GM23338 (cell line): Measurements from ENCODE around the gene LCN10. TPM values are rescaled to one million over a fixed set of nuclear protein-coding genes. Genes with fewer than 3 reads are reported as not detected.

Experiments used
- ATAC-seq: fragments of 200-7000 bp; cut with Tn5 transposase; 3 replicates; pipeline ENCODE4 v1.9.1; 2020
- DNase-seq: peaks from one replicate; pipeline ENCODE4 v3.0.0-alpha.2; 2015; ENCODE audit warnings: low spot score
- H2AFZ ChIP-seq: fragments of 200-600 bp; sonication (generic); 2 replicates; pipeline ENCODE4 v1.8.0; 2016; ENCODE audit warnings: antibody characterized with exemption, mild to moderate bottlenecking, moderate library complexity
- H3F3A ChIP-seq: fragments of 200-600 bp; sonication (generic); replicated peaks from 2 replicates; pipeline ENCODE4 v1.8.0; 2017; ENCODE audit warnings: antibody characterized with exemption, mixed run types, low read depth
- H3K27ac ChIP-seq: fragments of 200-600 bp; sonication (generic); 2 replicates; pipeline ENCODE4 v1.6.1; 2016; ENCODE audit warnings: low read depth
- H3K27me3 ChIP-seq: fragments of 200-600 bp; sonication (generic); 2 replicates; pipeline ENCODE4 v1.8.0; 2016; ENCODE audit warnings: mild to moderate bottlenecking, mixed run types, moderate library complexity; ENCODE audit not compliant: insufficient read depth
- H3K36me3 ChIP-seq: fragments of 200-600 bp; sonication (generic); 2 replicates; pipeline ENCODE4 v1.8.0; 2016; ENCODE audit warnings: mild to moderate bottlenecking; ENCODE audit not compliant: insufficient read depth
- H3K4me1 ChIP-seq: fragments of 200-600 bp; sonication (generic); 2 replicates; pipeline ENCODE4 v1.8.0; 2016; ENCODE audit warnings: mild to moderate bottlenecking, moderate library complexity; ENCODE audit not compliant: insufficient read depth
- H3K4me2 ChIP-seq: fragments of 200-600 bp; sonication (generic); 2 replicates; pipeline ENCODE4 v1.7.1; 2017; ENCODE audit warnings: mixed run types
- H3K4me3 ChIP-seq: fragments of 200-600 bp; sonication (generic); 2 replicates; pipeline ENCODE4 v1.6.1; 2016; ENCODE audit warnings: mixed run types
- H3K79me2 ChIP-seq: fragments of 200-600 bp; sonication (generic); replicated peaks from 2 replicates; pipeline ENCODE4 v1.8.0; 2017; ENCODE audit warnings: mild to moderate bottlenecking; ENCODE audit not compliant: insufficient read depth
- H3K9me2 ChIP-seq: fragments of 200-600 bp; sonication (generic); 2 replicates; pipeline ENCODE4 v1.8.0; 2017; ENCODE audit not compliant: insufficient read depth
- H4K20me1 ChIP-seq: fragments of 200-600 bp; sonication (generic); replicated peaks from 2 replicates; pipeline ENCODE4 v1.8.0; 2017; ENCODE audit warnings: mild to moderate bottlenecking; ENCODE audit not compliant: insufficient read depth
- H3K27ac Mint-ChIP-seq: 2 replicates; pipeline ENCODE4 v1.8.0; 2020; ENCODE audit warnings: inconsistent platforms, mild to moderate bottlenecking, moderate library complexity, mixed read lengths
- H3K27me3 Mint-ChIP-seq: 3 replicates; pipeline ENCODE4 v1.8.0; 2022; ENCODE audit warnings: low read depth, mild to moderate bottlenecking, moderate library complexity, mixed read lengths, inconsistent platforms; ENCODE audit not compliant: insufficient read depth, poor library complexity
- H3K36me3 Mint-ChIP-seq: 3 replicates; pipeline ENCODE4 v1.8.0; 2021; ENCODE audit warnings: low read depth, mild to moderate bottlenecking, inconsistent platforms, moderate library complexity, mixed read lengths
- H3K4me1 Mint-ChIP-seq: 3 replicates; pipeline ENCODE4 v1.8.0; 2020; ENCODE audit warnings: mild to moderate bottlenecking, inconsistent platforms, mixed read lengths
- H3K4me3 Mint-ChIP-seq: 3 replicates; pipeline ENCODE4 v1.8.0; 2021; ENCODE audit warnings: moderate library complexity, mild to moderate bottlenecking, inconsistent platforms, mixed read lengths
- H3K9me3 Mint-ChIP-seq: 3 replicates; pipeline ENCODE4 v1.8.0; 2020; ENCODE audit warnings: moderate library complexity, mild to moderate bottlenecking, inconsistent platforms, mixed read lengths
- CREB1 ChIP-seq: fragments of 250-450 bp; sonication (Bioruptor Pico); IDR thresholded peaks from 2 replicates; pipeline ENCODE4 v1.5.0; 2020; ENCODE audit warnings: low read depth, mild to moderate bottlenecking, moderate library complexity
- EZH2 ChIP-seq: fragments of 200-600 bp; sonication (generic); IDR thresholded peaks from one replicate; pipeline ENCODE4 v1.8.0; 2017; ENCODE audit warnings: antibody characterized with exemption, mild to moderate bottlenecking, low read depth; ENCODE audit not compliant: unreplicated experiment
- EZH2phosphoT487 ChIP-seq: fragments of 200-600 bp; sonication (generic); IDR thresholded peaks from one replicate; pipeline ENCODE4 v1.8.1; 2018; ENCODE audit warnings: antibody characterized with exemption; ENCODE audit not compliant: unreplicated experiment
- JUNB ChIP-seq: IDR thresholded peaks from one replicate; pipeline ENCODE4 v1.6.1; 2016; ENCODE audit warnings: antibody characterized with exemption; ENCODE audit not compliant: unreplicated experiment
- NANOG ChIP-seq: IDR thresholded peaks from 2 replicates; pipeline ENCODE4 v1.6.1; 2016; ENCODE audit warnings: antibody characterized with exemption, borderline replicate concordance
- POLR2AphosphoS5 ChIP-seq: IDR thresholded peaks from 2 replicates; pipeline ENCODE4 v1.6.1; 2016; ENCODE audit warnings: antibody characterized with exemption, low read depth
- STAT1 ChIP-seq: IDR thresholded peaks from one replicate; pipeline ENCODE4 v1.6.1; 2016; ENCODE audit warnings: antibody characterized with exemption; ENCODE audit not compliant: unreplicated experiment
- ZNF114 ChIP-seq: fragments of 250-450 bp; sonication (Bioruptor Pico); IDR thresholded peaks from 2 replicates; pipeline ENCODE4 v1.5.0; 2020; ENCODE audit warnings: mild to moderate bottlenecking, moderate library complexity
- ZNF331 ChIP-seq: fragments of 250-450 bp; sonication (Bioruptor Pico); IDR thresholded peaks from 2 replicates; pipeline ENCODE4 v1.5.0; 2020; ENCODE audit warnings: low read depth, mild to moderate bottlenecking, moderate library complexity
- polyA plus RNA-seq: library from polyadenylated mRNA; unstranded; fragments of >200 nt; fragmentation: Nextera tagmentation; extraction: Ambion mirVana; gene quantifications from 2 replicates; pipeline ENCODE4 v1.2.1, GENCODE V29; 2016
- total RNA-seq: library from RNA; depleted of rRNA; stranded (reverse); fragments of >200 nt; shearing (Covaris generic); gene quantifications from 2 replicates; pipeline ENCODE4 v1.2.3, GENCODE V29; 2014
- TF ChIP-seq, protein P1 (sequence below): fragments of 250-450 bp; sonication (Bioruptor Pico); IDR thresholded peaks from 2 replicates; pipeline ENCODE4 v1.5.0; 2020; ENCODE audit warnings: mild to moderate bottlenecking, moderate library complexity
- TF ChIP-seq, protein P2 (sequence below): IDR thresholded peaks from 2 replicates; pipeline ENCODE4 v1.6.1; 2016; ENCODE audit warnings: antibody characterized with exemption
- TF ChIP-seq, protein P3 (sequence below): IDR thresholded peaks from one replicate; pipeline ENCODE4 v1.6.1; 2018; ENCODE audit warnings: antibody characterized with exemption; ENCODE audit not compliant: unreplicated experiment
- TF ChIP-seq, protein P4 (sequence below), 2 experiments: fragments of 200-600 bp in 1 of 2; sonication (generic) in 1 of 2; conservative IDR thresholded peaks; 2 replicates each; pipeline versions ENCODE4 v1.5.1 to v1.6.1; 2016 to 2017; ENCODE audit warnings: antibody characterized with exemption in 2 of 2, low read depth in 2 of 2, mild to moderate bottlenecking in 2 of 2, moderate library complexity in 1 of 2

The LCN10 gene
- total and polyA plus RNA-seq, 2 experiments from 2014 or later: 0.45 to 0.74 TPM

DNA sequence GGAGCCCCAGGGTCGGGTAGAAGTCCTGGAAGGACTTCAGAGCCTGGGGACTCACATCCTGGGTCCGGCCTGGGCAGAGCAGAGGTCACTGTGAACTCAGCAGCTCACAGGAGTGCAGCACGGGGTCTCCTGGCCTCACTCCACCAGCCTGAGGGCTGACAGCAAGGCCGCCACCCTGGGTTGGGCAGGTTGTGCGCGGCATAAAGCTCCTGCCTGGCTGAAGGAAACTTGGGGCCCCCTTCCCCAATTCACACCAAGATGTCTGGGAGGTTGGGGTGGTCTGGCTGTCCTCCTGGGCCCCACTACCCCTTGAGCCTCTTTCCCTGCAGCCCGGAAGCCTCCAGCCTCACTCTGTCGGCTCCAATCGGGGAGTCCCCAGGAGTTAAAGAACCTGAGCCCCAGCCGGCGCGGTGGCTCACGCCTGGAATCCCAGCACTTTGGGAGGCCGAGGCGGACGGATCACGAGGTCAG, 19.5 kb upstream of the LCN10 start:
- Histone ChIP-seq H3K4me1 (no peaks in the 10 kb centered on the region), H3K4me3 (no peak overlapping the region), H2AFZ (no peak overlapping the region), H3K9me2 (no peaks in the 10 kb centered on the region), H3K79me2 (no peaks in the 10 kb centered on the region), H3K4me2 (peak overlapping the region; percentile 55; the same call in 1 of the 2 replicates), H3K27me3 (no peaks in the 10 kb centered on the region), H3K27ac (no peak overlapping the region), H4K20me1 (no peaks in the 10 kb centered on the region), H3F3A (0 out of 2 replicates have a peak, but pooled peaks cover 5% of the 10 kb centered on the region), H3K36me3 (no peaks in the 10 kb centered on the region)
- Mint-ChIP-seq H3K4me1 (peaks cover 13% of the 10 kb centered on the region), H3K9me3 (peaks cover 8% of the 10 kb centered on the region), H3K27ac (no peak overlapping the region), H3K4me3 (no peak overlapping the region), H3K27me3 (peaks cover 5% of the 10 kb centered on the region), H3K36me3 (peaks cover 3% of the 10 kb centered on the region; the same call in 2 of the 3 replicates)
- TF ChIP-seq, protein P1, sequence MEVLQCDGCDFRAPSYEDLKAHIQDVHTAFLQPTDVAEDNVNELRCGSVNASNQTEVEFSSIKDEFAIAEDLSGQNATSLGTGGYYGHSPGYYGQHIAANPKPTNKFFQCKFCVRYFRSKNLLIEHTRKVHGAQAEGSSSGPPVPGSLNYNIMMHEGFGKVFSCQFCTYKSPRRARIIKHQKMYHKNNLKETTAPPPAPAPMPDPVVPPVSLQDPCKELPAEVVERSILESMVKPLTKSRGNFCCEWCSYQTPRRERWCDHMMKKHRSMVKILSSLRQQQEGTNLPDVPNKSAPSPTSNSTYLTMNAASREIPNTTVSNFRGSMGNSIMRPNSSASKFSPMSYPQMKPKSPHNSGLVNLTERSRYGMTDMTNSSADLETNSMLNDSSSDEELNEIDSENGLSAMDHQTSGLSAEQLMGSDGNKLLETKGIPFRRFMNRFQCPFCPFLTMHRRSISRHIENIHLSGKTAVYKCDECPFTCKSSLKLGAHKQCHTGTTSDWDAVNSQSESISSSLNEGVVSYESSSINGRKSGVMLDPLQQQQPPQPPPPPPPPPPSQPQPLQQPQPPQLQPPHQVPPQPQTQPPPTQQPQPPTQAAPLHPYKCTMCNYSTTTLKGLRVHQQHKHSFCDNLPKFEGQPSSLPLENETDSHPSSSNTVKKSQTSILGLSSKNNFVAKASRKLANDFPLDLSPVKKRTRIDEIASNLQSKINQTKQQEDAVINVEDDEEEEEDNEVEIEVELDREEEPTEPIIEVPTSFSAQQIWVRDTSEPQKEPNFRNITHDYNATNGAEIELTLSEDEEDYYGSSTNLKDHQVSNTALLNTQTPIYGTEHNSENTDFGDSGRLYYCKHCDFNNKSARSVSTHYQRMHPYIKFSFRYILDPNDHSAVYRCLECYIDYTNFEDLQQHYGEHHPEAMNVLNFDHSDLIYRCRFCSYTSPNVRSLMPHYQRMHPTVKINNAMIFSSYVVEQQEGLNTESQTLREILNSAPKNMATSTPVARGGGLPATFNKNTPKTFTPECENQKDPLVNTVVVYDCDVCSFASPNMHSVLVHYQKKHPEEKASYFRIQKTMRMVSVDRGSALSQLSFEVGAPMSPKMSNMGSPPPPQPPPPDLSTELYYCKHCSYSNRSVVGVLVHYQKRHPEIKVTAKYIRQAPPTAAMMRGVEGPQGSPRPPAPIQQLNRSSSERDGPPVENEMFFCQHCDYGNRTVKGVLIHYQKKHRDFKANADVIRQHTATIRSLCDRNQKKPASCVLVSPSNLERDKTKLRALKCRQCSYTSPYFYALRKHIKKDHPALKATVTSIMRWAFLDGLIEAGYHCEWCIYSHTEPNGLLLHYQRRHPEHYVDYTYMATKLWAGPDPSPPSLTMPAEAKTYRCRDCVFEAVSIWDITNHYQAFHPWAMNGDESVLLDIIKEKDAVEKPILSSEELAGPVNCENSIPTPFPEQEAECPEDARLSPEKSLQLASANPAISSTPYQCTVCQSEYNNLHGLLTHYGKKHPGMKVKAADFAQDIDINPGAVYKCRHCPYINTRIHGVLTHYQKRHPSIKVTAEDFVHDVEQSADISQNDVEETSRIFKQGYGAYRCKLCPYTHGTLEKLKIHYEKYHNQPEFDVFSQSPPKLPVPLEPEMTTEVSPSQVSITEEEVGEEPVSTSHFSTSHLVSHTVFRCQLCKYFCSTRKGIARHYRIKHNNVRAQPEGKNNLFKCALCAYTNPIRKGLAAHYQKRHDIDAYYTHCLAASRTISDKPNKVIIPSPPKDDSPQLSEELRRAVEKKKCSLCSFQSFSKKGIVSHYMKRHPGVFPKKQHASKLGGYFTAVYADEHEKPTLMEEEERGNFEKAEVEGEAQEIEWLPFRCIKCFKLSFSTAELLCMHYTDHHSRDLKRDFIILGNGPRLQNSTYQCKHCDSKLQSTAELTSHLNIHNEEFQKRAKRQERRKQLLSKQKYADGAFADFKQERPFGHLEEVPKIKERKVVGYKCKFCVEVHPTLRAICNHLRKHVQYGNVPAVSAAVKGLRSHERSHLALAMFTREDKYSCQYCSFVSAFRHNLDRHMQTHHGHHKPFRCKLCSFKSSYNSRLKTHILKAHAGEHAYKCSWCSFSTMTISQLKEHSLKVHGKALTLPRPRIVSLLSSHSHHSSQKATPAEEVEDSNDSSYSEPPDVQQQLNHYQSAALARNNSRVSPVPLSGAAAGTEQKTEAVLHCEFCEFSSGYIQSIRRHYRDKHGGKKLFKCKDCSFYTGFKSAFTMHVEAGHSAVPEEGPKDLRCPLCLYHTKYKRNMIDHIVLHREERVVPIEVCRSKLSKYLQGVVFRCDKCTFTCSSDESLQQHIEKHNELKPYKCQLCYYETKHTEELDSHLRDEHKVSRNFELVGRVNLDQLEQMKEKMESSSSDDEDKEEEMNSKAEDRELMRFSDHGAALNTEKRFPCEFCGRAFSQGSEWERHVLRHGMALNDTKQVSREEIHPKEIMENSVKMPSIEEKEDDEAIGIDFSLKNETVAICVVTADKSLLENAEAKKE (CRISPR knock-in tag): no peak
- no peak for TF ChIP-seq CREB1 (CRISPR knock-in tag)
- TF ChIP-seq POLR2AphosphoS5: no peak
- no peak for TF ChIP-seq JUNB
- no peak for TF ChIP-seq ZNF331
- no peak for TF ChIP-seq ZNF114 (CRISPR knock-in tag)
- TF ChIP-seq, protein P2, sequence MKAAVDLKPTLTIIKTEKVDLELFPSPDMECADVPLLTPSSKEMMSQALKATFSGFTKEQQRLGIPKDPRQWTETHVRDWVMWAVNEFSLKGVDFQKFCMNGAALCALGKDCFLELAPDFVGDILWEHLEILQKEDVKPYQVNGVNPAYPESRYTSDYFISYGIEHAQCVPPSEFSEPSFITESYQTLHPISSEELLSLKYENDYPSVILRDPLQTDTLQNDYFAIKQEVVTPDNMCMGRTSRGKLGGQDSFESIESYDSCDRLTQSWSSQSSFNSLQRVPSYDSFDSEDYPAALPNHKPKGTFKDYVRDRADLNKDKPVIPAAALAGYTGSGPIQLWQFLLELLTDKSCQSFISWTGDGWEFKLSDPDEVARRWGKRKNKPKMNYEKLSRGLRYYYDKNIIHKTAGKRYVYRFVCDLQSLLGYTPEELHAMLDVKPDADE: no peak
- no peak for TF ChIP-seq NANOG
- TF ChIP-seq STAT1: no peak
- TF ChIP-seq, protein P3, sequence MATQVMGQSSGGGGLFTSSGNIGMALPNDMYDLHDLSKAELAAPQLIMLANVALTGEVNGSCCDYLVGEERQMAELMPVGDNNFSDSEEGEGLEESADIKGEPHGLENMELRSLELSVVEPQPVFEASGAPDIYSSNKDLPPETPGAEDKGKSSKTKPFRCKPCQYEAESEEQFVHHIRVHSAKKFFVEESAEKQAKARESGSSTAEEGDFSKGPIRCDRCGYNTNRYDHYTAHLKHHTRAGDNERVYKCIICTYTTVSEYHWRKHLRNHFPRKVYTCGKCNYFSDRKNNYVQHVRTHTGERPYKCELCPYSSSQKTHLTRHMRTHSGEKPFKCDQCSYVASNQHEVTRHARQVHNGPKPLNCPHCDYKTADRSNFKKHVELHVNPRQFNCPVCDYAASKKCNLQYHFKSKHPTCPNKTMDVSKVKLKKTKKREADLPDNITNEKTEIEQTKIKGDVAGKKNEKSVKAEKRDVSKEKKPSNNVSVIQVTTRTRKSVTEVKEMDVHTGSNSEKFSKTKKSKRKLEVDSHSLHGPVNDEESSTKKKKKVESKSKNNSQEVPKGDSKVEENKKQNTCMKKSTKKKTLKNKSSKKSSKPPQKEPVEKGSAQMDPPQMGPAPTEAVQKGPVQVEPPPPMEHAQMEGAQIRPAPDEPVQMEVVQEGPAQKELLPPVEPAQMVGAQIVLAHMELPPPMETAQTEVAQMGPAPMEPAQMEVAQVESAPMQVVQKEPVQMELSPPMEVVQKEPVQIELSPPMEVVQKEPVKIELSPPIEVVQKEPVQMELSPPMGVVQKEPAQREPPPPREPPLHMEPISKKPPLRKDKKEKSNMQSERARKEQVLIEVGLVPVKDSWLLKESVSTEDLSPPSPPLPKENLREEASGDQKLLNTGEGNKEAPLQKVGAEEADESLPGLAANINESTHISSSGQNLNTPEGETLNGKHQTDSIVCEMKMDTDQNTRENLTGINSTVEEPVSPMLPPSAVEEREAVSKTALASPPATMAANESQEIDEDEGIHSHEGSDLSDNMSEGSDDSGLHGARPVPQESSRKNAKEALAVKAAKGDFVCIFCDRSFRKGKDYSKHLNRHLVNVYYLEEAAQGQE: no peak
- no peak for TF ChIP-seq EZH2phosphoT487
- TF ChIP-seq, protein P4, sequence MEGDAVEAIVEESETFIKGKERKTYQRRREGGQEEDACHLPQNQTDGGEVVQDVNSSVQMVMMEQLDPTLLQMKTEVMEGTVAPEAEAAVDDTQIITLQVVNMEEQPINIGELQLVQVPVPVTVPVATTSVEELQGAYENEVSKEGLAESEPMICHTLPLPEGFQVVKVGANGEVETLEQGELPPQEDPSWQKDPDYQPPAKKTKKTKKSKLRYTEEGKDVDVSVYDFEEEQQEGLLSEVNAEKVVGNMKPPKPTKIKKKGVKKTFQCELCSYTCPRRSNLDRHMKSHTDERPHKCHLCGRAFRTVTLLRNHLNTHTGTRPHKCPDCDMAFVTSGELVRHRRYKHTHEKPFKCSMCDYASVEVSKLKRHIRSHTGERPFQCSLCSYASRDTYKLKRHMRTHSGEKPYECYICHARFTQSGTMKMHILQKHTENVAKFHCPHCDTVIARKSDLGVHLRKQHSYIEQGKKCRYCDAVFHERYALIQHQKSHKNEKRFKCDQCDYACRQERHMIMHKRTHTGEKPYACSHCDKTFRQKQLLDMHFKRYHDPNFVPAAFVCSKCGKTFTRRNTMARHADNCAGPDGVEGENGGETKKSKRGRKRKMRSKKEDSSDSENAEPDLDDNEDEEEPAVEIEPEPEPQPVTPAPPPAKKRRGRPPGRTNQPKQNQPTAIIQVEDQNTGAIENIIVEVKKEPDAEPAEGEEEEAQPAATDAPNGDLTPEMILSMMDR (conservative IDR thresholded peaks at IDR 0.05; ENCODE audit: low read depth in 2 of 2): no peak
- no peak for TF ChIP-seq EZH2
- DNase-seq (no peak), ATAC-seq (no peak)
